Stimulated activated CD8-positive, alpha-beta memory T cell treated with anti-CD3 and anti-CD28 coated beads, Interleukin-4, amount 100 ng/mL, for 48 hours (primary cell): ENCODE data around the gene UBFD1.
A peak's percentile ranks its signal among the peaks of the same experiment; 100 is the strongest.
"Not testable (repeated sequence)": the region's sequence is repeated elsewhere in the genome, so short reads cannot be mapped to it uniquely, and the experiment has no call there.

Experiments
- DNase-seq: peaks from one replicate; pipeline ENCODE4 v3.0.0-alpha.2; 2020

UBFD1 gene

DNA sequence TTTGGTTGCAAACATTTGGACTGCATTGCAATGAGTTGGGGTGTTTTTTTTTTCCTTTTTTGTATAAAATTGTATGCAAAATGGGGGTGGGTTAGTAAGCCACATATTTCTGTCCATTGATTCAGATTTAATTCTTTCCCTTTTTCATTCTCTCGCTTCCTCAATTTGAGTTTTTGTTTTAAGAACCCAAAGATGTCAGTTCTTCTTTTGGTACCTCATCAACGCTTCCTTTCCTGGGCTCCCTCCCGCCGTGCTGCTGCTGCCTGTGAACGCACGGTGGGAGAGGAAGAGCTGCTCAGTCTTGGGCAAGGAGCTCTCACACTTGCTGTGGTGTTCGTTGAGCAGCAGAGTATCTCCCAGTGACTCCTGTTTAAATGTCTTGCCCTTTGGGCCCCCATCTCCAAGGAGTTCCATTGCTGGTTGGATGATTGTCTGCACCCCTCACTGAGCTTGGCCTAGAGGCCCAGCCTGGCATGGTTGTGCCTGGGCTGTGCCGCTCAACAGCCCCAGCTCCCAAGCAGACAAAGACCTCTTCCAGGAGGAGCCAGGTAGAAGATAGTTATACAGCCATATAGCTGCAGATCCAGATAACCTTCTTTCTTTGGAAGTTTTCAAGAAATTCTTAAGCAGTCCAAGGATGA, 13.6 kb downstream of the UBFD1 start:
- no peak for DNase-seq

DNA sequence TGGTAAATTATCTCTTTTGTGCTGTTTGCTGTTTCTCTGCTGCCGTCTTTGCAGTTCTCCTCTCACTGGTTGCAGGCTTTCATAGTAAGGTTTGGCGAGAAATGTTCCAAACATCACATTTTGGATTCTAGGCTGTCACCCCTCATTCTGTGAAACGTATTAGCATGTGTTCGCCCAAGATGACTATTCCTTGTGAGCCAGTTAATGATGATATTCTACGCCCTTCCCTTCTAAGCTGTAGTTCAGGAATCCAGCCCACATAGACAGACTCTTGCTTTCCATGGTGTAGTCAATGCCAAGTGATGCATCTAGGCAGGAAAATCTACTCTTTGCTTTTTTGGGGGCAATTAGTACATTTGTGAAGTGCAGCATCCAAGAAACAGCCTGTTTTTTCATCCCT, 14.4 kb downstream of the UBFD1 start:
- DNase-seq = no peak

DNA sequence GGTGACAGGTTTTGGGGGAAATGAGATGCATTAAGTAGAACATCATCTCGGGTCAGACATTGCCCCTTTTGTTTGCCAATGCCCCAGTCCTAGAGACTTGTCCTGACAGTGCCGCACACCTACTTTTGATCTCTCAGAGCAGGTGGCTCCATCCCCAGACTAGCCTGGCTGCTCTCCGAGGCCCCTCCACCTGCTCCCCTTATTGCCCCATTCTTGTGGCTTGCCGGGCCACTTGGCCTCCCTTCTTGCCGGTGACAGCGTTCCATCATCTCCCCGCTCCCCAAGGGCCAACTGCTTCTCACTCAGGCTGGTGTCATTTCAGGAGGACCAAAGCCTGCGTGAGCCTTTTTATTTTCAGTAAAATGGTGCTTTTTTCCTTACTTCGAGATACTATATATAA, 14.9 kb downstream of the UBFD1 start:
- DNase-seq = no peak

DNA sequence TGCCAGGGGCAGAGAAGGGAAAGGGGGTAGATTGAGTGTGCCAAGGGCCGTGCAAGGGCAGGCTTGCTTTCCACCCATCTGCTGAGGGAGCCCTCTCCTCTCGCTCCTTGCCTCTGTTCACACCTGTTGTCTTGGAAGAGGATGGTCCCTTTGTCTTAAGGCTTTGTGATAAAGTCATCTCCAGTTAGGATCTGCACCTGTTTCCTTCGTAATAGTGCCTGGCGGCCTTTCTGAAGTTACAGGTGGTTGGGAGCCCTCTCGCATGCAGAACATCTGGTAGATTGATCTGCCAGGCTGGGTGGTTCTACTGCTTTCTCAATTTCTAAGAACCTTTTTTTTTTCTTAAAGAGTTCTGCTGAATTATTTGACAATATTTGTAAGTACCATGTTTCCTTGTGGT, 16.3 kb downstream of the UBFD1 start:
- no peak for DNase-seq

DNA sequence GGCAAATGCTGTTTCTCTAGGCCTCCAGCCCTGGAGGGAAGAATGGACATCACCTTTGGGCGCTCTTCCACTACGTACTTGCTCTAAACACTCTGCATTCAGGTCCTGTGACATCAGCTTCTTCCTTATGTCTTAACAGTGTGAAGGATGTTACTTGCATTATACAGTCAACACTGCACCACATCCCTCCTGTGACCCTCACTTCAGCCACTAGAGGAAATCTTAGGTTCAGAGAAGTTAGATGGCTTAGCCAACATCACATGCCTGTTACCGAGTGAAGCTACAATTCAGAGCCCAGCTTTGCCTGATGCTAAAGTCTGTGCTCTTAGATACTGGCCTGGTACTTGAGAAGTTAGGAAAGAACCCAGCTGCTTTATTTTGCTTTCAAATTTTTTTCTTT, 18.3 kb downstream of the UBFD1 start:
- DNase-seq = no peak

DNA sequence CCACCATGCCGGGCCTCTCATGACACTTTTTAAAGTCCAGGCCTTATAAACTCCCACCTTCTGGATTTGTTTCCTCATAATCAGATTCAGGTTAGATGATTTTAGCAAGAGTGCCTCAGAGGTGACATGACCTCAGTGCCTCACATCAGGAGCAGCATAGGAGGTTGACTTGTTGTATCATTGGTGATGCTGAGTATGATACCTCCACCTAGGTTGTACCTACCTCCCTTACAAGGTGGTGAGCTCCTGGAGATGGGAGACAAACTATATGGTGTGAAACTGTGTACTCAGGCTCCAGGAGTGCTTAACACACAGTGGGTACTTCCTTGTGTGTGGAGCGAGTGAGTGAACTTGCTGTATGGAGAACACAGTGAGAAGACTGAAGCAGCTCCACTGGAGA, 20.0 kb downstream of the UBFD1 start:
- no peak for DNase-seq

DNA sequence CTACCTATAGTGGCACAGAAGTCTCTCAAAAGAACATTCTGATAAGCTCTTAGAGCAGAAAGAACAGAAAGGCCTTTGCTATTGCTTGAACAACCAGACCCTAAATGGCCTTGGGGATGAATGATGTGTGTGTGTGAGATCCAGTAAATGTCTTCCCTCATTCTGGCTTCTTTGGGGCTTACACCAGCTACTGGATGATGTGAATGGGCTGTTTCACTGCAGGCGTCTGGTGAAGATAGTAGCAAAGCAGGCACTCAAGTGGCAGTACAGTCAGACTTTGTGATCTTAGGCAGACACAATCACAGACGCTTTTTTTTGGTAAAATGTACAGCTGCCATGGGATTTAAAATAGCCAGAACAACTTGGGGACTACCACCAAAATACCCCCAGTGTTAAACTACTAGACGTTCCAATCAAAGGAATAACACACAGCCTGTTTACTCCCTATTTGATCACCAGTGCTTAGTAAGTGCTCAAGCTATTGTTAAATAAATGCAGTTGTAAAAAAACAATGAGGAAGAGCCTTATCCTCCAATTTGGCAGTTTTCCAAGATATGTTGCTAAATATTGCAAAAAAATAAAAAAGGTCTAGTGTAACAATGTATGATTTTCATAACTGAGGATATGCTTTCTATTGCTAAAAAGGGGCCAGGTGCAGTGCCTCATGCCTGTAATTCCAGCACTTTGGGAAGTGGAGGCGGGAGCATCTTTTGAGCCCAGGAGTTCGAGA, 20.7 kb downstream of the UBFD1 start:
- no peak for DNase-seq

DNA sequence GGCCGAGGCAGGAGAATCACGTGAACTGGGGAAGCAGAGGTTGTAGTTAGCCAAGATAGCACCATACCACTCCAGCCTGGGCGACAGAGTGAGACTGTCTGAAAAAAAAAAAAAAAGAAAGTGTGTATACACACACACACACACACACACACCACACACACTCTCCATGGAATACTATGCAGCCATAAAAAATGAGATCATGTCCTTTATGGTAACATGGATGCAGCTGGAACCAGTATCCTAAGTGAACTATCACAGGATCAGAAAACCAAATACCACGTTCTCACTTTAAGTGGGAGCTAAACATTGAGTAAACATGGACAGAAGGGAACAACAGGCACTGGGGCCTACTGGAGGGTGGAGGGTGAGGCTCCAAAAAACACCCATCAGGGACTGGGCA, 21.8 kb downstream of the UBFD1 start:
- DNase-seq = no peak

DNA sequence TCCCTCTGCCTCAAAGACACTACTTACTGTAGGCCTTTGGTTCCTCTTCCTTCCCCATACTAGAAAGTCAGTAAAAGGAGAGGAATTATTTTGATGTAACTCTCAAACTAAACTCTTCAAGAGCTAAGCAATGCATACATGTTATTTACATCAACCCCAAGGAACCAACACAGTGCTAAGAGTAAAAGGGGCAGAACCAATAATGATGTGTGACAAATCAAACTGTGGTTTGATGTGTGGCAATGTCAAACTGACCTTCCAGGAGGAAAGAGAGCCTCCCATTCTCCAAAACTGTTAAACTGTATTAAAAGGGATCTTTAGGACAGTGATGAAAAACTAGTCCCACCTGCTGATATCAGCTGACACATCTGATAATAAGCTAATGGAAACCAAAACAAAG, 22.9 kb downstream of the UBFD1 start:
- no peak for DNase-seq

DNA sequence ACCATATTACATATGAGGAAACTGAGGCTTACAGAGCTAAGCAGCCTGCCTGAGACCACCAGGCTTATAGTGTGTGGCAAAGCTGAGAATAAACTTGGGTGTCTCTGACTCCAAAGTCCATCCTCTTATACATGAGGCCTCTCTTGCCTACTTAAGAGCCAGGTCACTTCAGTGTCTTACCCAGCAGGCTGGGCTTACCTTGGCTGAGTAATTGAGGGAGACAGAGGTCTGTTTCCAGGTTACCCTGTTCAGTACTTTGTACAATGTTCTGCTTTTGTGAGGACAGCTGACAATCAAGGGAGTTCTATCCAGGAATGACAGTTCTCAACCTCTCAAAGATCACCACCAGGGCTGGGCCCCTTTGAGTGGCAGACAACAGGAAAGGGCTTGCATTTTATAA, 24.2 kb downstream of the UBFD1 start:
- no peak for DNase-seq

DNA sequence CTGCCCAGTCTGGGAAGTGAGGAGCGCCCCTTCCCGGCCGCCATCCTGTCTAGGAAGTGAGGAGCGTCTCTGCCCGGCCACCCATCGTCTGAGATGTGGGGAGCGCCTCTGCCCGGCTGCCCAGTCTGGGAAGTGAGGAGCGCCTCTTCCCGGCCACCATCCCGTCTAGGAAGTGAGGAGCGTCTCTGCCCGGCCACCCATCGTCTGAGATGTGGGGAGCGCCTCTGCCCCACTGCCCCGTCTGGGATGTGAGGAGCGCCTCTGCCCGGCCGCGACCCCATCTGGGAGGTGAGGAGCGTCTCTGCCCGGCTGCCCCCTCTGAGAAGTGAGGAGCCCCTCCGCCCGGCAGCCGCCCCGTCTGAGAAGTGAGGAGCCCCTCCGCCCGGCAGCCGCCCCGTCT, 25.7 kb downstream of the UBFD1 start:
- DNase-seq = not testable (repeated sequence)

DNA sequence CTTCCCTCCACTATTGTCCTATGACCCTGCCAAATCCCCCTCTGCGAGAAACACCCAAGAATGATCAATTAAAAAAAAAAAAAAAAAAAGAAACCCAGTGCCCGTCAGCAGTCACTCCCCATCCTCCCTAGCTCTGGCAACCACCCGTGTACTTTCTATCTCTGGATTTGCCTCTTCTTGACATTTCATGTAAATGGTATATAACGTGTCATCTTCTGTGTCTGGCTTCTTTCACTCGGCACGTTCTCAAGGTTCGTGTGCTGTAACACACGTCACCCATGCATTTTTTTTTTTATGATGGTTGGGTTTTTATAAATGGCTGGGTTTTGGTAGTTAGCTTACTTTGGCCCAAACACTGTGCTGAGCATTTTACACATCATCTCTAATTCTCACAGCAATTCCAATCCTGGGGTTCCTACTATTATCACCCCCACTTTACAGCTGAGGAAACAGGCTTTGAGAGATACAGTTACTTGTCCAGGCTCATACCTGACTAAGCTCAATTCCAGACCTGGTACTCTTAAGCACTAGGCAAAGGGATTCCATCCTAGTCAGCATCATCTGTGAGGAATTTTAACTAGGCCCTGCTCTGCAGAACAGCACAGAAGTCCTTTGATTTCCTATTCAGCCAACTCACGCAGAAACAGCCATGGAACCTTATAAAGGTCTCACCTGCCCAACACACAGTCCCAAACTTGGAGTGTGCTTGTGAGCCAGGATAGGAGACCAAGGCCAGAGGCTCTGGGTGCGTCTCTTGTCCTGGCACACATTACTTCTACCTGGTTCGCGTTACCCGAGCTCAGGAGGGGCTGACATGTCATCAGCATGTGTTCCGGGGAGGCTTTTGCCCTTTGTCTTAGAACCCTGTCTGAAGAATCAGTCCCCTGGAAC, 26.9 kb downstream of the UBFD1 start:
- no peak for DNase-seq

DNA sequence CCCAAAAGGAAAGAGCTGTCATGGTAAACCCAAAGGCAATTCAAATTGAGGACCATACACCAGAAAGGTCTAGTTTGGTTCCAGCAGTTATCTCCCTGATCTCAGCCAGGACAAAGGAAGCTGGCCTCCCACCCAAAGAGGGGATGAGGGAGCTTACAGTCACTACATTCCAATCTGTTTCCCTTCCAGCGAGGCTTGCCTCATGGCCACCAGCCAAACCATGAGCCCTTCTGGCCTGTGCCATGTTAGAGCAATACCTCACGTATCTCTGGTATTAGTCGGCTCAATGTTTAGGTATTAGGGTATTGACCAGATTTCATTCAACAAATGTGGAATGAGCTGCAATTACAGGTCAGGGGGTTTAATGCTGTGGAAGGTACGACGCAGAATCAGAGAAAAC, 30.2 kb downstream of the UBFD1 start:
- DNase-seq = no peak

DNA sequence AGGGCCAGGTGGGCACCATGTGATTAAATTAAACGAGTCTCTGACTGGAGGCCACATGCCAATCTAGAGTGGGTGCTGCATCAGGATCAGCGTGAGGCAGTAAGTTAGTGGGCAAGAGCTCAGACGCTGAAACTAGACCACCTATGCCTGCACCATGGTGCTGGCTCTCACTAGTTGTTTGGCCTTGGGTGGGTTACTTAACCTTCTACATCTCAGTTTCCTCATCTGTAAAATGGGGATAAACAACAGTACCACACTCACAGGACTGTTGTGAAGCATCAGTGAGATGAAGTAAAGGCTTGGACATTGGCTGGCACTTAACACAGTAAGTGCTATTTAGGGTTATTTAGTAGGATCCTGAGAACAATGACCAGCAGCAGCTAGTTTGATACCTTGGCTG, 32.7 kb downstream of the UBFD1 start:
- no peak for DNase-seq

DNA sequence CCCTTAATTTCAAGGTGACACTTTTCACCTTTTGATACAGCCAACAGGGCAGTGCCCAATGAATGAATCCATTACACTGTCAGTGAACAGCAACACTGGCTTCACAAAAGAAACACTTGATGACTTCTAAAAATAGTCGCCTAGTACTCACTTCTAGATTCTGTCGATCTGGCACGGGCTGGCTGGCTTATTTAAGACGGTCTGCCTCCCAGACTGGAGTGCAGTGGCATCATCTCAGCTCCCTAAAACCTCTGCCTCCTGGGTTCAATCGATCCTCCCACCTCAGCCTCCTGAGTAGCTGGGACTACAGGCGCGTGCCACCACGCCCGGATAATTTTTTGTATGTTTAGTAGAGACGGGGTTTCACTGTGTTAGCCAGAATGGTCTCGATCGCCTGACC, 36.7 kb downstream of the UBFD1 start:
- DNase-seq = no peak

DNA sequence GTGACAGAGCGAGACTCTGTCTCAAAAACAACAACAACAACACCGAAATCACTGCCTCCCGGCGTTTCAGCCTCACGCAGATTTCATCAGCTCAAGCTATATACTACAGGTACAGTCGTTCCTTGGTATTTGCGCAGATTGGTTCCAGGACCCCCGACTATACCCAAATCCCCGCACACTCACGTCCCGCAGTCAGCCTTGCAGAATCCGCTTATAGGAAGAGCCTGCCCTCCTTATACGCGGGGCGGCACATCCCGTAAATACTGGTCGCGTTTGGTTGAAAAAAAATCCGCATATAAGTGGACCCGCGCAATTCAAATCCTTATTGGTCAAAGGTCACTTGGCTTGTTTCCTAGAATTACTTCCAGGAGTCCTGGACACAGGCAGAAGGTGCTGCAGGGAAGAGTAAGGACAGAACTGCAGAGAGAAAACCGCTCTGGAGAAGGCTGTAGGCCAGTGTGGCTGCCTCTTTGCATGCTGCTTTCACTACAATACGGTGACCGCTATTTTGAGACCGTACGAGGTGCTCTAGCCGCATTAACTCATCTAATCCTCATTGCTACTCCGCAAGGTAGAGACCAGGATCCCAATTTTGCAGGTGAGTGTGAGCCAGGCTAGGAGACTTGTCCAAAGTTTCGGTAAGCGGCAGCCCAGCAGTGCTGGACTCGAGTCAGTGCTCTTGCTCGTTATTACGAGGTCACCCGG, 37.9 kb downstream of the UBFD1 start:
- DNase-seq = no peak

DNA sequence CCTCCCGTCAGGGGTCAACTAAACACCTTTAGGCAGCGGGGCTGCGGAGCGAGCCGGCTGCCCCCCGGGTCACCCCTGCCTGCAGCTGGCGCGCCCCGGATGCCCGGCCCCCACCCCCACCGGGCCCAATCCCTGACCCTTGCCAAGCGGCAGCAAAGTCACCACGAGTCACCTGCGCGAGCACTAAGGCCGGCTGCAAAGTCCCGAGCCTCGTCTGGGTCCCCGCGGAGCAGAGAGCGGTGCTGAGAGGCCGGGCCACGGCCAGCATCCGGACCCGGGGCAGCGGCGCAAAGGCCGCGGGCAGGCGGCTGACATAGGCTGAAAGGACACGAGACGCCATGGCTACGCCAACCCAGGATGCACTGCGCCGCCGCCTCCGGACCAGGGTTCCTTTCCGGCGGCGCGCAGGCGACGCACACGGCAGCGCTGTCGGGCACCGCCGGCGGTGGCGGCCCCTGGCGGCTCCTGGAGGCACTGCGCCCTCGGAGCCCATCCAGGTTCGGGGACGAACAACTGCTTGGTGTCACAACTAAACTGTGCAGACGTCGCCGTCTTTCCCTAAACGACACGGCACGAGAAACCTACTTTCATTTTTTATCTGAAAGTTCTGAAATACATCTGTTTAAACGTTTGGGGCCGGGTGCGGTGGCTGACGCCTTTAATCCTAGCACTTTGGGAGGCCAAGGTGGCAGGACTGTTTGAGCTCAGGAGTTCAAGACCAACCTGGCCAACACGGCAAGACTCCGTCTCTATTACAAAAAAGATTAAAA, 38.6 kb downstream of the UBFD1 start, which contains the start of gene NDUFAB1:
TSS of gene NDUFAB1 (minus strand) at position 366 of the 770 bp plus-strand sequence. CDS start at position 340, 26 bp downstream.
- peak; percentile 94 for DNase-seq

DNA sequence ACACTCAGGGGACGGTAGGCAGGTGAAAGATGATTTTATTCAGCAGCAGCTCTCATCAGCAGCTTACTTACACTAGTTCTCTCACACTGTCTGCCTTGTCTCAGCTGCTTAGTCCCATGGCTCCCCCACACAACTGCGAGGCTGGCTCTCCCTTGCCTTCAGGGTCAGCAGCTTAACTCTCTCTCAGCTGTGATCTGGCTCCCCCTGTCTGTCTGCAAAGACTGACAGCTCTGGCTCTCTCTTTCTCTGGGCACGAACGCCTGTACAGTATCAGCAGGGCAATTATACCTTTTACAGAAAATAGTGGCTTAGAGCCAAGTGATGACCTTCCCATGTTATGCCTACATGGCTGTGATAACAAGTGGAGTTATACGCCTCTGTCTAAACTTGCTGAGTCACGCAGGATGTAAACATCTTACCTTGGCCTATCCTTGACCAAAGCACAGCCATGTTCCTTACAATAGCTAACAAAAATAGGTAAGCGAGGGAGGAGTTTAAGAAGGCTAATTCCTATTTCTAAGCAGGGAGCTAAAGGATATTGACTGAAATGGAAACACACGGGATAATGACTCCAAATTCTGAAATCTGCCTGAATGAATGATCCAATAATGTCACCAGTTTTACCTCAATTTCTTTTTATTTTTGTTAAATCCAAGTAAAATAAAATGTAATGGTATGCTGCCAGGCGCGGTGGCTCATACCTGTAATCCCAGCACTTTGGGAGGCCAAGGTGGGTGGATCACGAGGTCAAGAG, 39.7 kb downstream of the UBFD1 start:
- peak; percentile 36 for DNase-seq

DNA sequence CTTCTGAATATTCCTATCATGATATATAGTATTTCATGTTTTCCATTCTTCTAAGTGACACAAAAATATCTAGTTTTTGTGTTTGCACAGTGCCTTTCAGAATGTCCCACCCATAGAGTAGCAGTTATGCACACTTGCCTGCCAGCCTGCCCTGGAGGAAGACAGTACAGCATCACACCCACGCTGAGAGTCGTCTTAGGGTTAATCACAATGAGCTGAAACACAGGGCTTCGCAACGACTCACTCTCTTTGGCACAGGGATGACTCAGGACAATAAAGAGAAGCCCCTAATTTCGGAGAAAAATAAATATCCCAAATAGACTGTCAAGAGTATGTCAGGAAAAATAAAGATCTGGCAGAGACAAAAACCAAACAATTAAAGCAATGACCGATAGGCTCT, 50.2 kb downstream of the UBFD1 start:
- DNase-seq = no peak

DNA sequence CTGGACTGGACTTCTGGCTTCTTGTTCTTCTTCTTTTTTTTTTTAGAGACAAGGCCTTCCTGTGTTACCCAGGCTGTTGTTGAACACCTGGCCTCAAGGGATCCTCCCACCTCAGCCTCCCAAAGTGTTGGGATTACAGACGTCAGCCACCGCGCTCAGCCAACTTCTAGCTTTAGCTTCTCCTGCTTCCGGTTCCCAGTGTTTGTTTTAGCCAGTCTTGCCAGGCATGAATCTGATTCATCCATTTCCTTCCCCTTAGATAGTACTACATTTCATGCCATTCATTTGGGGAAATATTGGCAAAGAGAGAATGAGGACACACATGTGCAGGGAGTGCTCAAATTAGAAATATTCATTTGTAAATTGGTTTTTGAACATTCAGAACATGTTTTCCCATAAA, 50.7 kb downstream of the UBFD1 start:
- DNase-seq = no peak

DNA sequence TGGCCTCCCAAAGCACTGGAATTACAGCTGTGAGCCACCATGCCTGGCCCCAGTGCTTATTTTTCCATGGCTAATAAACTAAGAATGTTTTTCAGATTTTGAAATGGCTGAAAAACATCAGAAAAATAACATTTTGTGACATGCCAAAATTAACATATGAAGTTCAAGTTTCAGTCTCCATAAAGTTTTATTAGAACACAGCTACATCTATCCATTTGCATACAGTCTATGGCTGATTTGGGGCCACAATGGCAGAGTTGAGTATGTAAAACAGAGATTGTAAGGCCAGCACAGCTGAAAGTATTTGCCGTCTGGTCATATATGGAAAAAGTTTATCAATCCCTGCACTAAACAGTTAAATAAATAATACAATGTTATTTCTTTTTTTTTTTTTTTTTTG, 52.4 kb downstream of the UBFD1 start:
- DNase-seq = no peak

DNA sequence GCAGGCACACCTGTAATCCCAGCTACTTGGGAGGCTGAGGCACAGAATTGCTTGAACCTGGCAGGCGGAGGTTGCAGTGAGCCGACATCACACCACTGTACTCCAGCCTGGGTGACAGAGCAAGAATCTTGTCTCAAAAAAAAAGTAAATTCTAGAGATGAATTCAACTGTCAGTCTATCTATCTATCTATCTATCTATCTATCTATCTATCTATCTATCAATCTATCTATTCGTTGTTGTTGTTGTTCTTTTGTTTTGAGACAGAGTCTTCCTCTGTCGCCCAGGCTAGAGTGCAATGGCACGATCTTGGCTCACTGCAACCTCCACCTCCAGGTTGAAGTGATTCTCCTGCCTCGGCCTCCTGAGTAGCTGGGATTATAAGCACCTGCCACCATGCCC, 53.4 kb downstream of the UBFD1 start:
- not testable (repeated sequence) for DNase-seq
